ENCODE data around the gene SHCBP1L.

DNA sequence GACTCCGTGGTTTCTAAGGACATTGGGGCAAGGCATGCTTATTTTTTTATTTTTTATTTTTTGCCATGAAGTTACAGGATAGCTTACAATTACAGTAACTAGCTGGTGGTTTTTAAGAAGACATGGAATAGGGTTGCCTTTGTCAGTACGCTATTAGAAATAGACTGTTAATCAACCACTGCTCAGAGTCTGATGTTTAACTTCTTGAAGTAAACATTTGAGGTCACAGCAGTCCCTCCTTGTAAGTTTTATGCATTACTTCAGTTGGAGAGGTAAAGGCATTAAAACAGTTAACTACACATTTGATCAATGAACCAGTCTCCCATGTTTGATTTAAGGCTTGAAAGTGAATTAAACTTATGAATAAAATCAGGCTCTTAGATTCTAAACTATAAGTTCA lies 19.3 kb upstream of the SHCBP1L start:
- TF ChIP-seq ELF4 (IDR thresholded peaks at IDR 0.05) (no peak), CTBP1 (IDR thresholded peaks at IDR 0.05; ENCODE audit: borderline replicate concordance) (no peak), SUZ12 (IDR thresholded peaks at IDR 0.05) (no peak), L3MBTL2 (conservative IDR thresholded peaks at IDR 0.05) (no peak), TARDBP (IDR thresholded peaks at IDR 0.05) (no peak), BHLHE40 (IDR thresholded peaks at IDR 0.05; ENCODE audit: borderline replicate concordance) (no peak), FOXM1 (IDR thresholded peaks at IDR 0.05; ENCODE audit: borderline replicate concordance) (no peak), FOXK2 (IDR thresholded peaks at IDR 0.05) (no peak), FOXA1 (IDR thresholded peaks at IDR 0.05) (no peak), ZNF384 (IDR thresholded peaks at IDR 0.05) (no peak)

Data from HEK293T (cell line).